GM18508 (cell line): Measurements from ENCODE around the gene ZFP2.
"Not testable (repeated sequence)": the region's sequence is repeated elsewhere in the genome, so short reads cannot be mapped to it uniquely, and the experiment has no call there.

Experiments
- ATAC-seq: cut with Tn5 transposase; IDR thresholded peaks from one replicate; pipeline ENCODE4 v1.9.1; 2021; ENCODE audit warnings: moderate number of reproducible peaks; ENCODE audit not compliant: insufficient read depth, unreplicated experiment

The ZFP2 gene

GRCh38 chr5:178895615-178896571, at the start of gene ZFP2:
ZFP2 (plus strand) TSS chr5:178895913; CDS start chr5:178931314, 35,401 bp downstream.
- ATAC-seq, result no peak

- no peak for ATAC-seq
Observed at GRCh38 chr5:178849316-178849715, 46.4 kb upstream of the ZFP2 start.

GRCh38 chr5:178851951-178852350, 43.8 kb upstream of the ZFP2 start:
- no peak for ATAC-seq

- ATAC-seq, result no peak
Observed at GRCh38 chr5:178854284-178854683, 41.4 kb upstream of the ZFP2 start.

- ATAC-seq, result peak; percentile 97
Observed at GRCh38 chr5:178859625-178860521, 35.8 kb upstream of the ZFP2 start, which contains the start of gene ZNF354B. ZNF354B (plus strand) TSS chr5:178859953; CDS start chr5:178861048, 1,095 bp downstream.

- ATAC-seq, result not testable (repeated sequence)
Observed at GRCh38 chr5:178860615-178861014, 35.1 kb upstream of the ZFP2 start.

- no peak for ATAC-seq
Observed at GRCh38 chr5:178861627-178862026, 34.1 kb upstream of the ZFP2 start.

- ATAC-seq, result no peak
Observed at GRCh38 chr5:178866946-178867345, 28.8 kb upstream of the ZFP2 start.

GRCh38 chr5:178869577-178869976, 26.1 kb upstream of the ZFP2 start:
- no peak for ATAC-seq

- ATAC-seq, result no peak
Observed at GRCh38 chr5:178870411-178870810, 25.3 kb upstream of the ZFP2 start.

- ATAC-seq, result no peak
Observed at GRCh38 chr5:178872302-178872701, 23.4 kb upstream of the ZFP2 start.

- not testable (repeated sequence) for ATAC-seq
Observed at GRCh38 chr5:178883115-178883694, 12.5 kb upstream of the ZFP2 start.

- no peak for ATAC-seq
Observed at GRCh38 chr5:178883815-178884430, 11.8 kb upstream of the ZFP2 start.

- no peak for ATAC-seq
Observed at GRCh38 chr5:178899289-178899688, 3.6 kb downstream of the ZFP2 start.

GRCh38 chr5:178902849-178903248, 7.1 kb downstream of the ZFP2 start:
- ATAC-seq, result no peak

- no peak for ATAC-seq
Observed at GRCh38 chr5:178931846-178932760, 36.4 kb downstream of the ZFP2 start.

GRCh38 chr5:178940569-178941360, 45.1 kb downstream of the ZFP2 start, which contains the start of gene ZNF454:
ZNF454 (plus strand) TSS chr5:178941198; CDS start chr5:178942792, 1,594 bp downstream.
- no peak for ATAC-seq

- no peak for ATAC-seq
Observed at GRCh38 chr5:178941361-178941760, 45.6 kb downstream of the ZFP2 start.
